Measurements from ENCODE around the gene RBM20.

Gene RBM20

DNA sequence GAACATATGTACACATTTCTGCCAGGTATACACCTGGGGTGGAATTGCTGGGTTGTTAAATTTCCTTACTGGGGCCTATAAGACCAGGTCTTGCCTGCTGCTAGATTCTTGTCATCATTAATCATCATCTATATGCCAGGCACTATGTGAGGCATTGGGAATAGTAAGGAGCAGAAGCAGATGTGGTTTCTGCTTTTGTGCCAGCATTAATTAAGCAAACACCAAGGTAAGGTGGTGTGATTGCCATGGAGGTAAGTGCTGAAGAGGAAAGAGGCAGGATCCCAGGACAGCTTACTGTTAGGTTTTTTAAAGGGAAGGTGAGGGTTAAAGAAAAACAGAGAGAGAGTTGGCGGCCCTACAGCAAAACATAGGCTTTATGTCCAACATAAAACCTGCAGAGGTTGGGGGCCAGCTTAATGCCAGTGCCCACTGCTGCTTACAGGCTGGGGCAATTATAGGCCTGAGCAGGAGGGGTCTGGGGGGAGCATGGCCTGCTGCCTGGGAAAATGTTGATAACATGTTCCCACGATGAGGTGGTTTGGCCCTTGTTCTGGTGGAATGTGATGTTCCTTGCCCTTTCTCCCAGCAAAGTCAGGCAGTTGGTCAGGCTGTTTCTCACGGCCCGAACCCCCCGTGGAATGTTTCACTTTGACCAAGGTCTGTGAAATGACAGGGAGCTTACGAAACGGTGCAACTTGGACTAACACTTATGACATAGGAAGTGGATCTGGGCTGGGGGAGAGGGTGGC, 93.9 kb downstream of the RBM20 start:
- no peak for DNase-seq (ENCODE audit: low spot score)

DNA sequence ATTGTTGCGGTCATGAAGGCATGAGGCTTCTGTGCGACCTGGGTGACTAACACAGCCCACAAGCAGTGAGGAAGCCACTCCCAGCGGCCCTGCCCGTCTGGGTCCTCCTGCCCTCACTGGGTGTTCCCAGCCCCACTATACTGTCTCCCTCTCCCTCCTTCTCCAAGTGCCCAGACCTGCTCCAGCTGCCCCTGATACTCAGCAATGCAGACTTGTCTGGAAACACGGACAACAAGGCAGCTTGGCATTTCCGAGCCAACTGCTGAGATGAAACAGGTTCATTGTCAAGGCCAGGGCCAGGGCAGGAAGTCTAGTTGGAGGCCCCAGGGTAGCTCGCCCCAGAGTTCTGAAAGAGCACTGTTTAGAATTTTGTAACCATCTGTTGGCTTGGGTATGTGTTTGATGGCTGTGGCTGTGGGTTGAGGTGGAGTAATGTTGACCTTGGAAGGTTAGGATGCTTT, 95.7 kb downstream of the RBM20 start:
- no peak for DNase-seq (ENCODE audit: low spot score)

DNA sequence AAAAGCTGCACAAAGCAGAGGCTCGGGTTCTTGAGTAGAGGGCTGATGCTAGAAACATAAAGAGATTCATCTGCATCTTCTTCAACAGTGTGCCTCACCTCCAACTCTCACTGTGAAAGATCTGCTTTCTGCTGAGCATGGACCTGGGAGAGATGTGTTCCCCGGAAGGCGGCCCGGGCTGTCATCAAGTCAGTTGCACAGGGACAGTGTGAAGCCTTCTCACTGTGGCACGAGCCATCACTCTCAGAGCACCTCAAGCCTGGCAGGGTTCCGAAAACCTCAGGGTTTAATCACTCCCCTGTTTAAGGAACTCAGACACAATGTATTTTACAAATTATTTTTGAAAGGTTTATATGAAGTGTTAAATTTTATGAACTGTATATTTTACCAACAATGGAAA, 98.7 kb downstream of the RBM20 start:
- no peak for DNase-seq (ENCODE audit: low spot score)

- DNase-seq (ENCODE audit: low spot score): no peak
These were observed 100.6 kb downstream of the RBM20 start for GRCh38 chr10:110744782-110745181.

GRCh38 chr10:110746254-110746826, 102.2 kb downstream of the RBM20 start:
- peak; percentile 70 for DNase-seq (ENCODE audit: low spot score)

DNA sequence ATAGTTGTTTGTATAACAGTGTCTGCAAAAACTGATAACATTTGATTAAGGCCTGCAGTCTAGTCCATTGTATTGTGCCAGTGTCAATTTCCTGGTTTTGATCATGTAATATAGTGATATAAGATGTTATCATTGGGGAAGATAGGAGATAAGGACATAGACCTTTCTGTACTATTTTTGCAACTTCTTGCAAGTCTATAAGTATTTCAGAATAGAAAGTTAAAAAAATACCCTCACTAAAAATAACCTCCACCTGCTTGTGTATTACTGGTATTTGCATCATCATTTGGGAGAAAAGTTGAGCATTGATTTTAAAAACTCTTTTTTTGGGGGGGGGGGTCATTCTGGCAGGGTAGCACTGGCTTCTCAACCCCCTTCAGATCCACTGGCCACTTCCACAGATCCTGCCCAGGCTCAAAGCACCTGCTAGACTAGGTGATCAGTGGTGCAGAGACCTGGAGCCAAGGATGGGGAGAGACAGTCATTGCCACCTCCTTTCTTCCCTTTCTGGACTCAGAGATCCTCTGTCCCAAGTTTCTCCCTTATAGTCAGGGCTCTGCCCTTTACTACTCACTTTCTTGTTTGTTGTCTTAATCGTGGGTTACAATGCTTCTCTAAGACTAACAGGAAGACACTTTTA, 103.0 kb downstream of the RBM20 start:
- DNase-seq (ENCODE audit: low spot score): no peak

- no peak for DNase-seq (ENCODE audit: low spot score)
These were observed 103.7 kb downstream of the RBM20 start for GRCh38 chr10:110747609-110748464.

DNA sequence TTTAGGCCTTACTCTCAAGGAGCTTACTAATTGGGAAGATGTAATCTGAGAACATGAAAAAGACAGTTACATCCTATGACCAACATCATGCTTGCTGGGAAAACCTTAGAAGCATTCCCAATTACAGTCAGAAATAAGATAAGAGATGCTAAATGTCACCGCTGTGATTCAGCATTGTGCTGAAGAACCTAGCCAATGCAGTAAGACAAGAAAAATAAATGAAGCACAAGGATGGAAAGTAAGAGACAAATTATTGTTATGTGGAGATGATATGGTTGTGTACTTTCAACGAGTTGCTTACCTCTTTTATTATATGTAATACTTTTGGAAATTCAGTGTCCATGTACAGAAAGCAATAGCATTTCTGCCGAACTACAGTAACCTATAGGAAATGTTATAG, 104.8 kb downstream of the RBM20 start:
- no peak for DNase-seq (ENCODE audit: low spot score)

DNA sequence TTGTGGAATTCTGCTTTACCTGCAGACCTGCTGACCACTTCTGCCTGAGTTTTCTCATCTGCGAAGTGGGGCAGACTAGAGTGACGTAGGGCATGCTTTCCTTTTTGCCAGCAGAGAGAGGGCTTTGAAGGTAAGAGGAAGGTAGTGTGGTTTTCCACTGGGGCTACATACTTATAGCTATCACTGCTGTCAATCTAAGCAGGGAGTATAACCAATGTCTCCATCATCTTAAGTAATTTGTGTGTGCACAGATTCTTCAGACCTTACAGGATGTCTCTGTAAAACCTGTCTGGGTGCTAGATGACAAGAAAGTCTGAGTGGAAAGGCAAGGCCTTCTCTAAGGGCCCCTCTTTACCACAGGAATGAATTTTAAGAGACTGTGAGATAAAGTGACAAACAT, 106.8 kb downstream of the RBM20 start:
- no peak for DNase-seq (ENCODE audit: low spot score)

DNA sequence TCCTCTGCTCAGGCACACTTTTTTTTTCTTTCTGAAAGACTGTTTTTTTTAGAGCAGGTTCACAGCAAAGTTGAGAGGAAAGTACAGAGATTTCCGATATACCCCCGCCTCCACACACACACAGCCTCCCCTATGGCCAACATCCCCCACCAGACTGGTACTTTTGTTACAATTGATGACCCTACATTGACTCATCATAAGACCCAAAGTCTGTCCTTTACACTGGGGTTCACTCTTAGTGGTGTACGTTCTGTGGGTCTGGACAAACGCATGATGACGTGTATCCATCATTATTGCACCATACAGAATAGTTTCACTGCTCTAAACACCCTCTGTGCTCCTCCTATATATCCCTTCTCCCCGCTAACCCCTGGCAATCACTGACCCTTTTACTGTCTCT, 107.7 kb downstream of the RBM20 start:
- no peak for DNase-seq (ENCODE audit: low spot score)

DNA sequence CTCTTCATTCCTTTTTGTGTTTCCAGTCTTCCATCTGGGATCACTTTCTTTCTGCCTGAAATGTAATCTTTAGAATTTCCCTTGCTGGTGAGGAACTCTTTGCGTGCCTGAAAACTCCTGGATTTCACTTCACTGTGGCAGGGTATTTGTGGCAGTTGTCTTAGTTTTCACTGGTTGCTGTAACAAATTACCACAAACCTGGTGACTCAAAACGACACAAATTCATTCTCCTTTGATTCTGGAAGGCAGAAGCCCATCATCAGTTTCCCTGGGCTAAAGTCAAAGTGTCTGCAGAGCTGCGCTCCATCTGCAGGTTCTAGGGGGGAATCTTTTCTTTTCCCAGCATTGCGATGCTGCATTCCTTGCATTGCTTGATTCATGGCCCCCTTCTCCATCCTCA, 109.3 kb downstream of the RBM20 start:
- no peak for DNase-seq (ENCODE audit: low spot score)

- DNase-seq (ENCODE audit: low spot score): no peak
These were observed 110.4 kb downstream of the RBM20 start for GRCh38 chr10:110754375-110755105.

DNA sequence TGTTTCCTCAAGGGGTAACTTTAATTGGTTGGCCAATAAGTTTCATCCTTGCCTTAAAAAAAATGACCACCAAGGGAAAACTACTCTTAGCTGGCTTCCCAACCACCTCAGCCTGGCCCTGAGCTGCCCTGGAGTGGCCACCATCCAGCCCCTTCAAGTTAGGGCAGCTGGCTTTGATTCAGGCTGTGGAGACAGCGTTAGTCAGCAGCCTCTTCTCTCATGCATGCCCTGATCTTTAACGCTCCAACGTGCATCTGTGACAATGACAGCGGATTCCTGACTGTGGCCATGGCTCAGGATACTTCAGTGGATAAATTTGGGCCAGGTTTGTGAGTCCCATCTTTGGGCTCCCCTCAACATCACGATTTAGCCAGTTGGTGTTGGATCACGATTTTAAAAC, 111.6 kb downstream of the RBM20 start:
- no peak for DNase-seq (ENCODE audit: low spot score)

- no peak for DNase-seq (ENCODE audit: low spot score)
These were observed 112.7 kb downstream of the RBM20 start for GRCh38 chr10:110756876-110757275.

- DNase-seq (ENCODE audit: low spot score): no peak
These were observed 113.5 kb downstream of the RBM20 start for GRCh38 chr10:110757586-110757985.

DNA sequence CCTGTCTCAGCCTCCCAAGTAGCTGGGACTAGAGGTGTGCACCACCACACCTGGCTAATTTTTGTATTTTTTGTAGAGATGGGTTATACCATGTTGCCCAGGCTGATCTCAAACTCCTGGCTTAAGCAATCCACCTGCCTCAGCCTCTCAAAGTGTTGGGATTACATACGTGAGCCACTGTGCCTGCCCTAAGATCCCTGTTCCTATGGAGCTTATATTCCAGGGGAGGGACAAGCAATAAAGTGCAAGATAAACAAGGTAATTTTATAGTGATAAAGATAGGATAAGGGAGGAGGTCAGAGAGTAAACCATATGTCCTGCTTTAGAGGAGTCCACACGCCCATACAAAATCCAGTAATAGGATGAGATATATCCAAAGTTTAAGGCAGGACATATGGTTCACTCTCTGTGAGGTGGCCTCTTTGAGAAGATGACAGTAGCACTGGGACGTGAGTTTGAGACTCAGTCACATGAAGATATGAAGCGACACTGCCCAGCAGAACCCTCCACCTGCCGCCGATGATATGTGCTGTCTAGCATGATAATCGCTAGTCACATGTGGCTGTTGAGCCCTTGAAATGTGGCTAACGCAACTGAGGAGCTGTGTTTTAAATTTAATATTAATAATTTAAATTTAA, 114.1 kb downstream of the RBM20 start:
- no peak for DNase-seq (ENCODE audit: low spot score)

GRCh38 chr10:110758898-110759297, 114.8 kb downstream of the RBM20 start:
- no peak for DNase-seq (ENCODE audit: low spot score)

DNA sequence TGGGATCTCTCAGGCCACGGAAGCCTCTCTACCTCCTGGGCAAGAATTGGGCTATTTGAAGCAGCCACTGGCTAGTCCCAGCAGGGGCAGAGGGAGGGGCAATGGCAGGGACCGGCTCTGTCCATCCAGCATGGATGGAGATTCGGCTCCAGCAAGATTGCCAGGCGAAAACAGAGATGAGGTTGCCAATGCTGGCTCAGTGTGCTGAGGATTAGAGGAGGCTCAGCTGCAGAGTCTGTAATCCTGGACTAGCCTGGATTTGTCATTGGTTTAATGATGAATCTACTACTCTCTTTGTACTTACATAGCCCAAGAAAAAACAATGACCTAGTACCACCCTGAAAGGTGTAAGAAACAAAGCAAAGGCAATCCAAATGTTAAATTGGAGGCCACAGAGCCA, 115.4 kb downstream of the RBM20 start:
- DNase-seq (ENCODE audit: low spot score): no peak

DNA sequence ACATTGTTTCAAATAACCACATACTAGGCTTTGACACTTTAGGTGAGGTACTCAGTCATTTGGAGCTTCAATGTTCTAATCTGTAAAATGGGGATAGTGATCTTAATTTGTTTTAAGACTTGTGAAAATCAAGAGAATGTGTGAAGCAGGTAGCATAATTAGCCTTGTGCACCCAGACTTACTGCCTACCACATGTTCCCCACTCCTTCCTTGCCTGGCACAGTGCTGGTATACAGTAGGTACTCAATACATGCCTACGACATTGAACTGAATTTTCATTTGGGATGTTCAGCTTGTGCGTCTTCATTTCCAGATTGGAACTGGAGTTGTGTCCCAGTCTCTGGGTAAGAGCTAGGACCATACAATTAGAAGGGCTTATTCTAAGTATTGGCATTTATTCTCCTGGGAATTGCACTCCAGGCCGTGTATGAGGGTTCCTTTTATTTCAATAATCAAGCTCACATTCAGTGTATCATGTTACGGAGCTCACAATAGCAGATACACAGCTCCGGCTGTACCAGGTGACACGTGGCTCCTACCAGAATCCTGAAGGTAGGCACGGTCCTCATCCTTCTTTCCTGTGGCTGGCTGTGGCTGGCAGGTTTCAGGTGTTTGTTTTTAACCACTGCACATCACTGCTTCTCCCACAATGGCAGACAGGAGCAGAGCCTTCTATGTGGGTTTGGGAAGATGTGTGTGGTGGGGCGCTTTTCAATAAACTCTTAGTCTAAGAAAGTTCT, 118.1 kb downstream of the RBM20 start:
- DNase-seq (ENCODE audit: low spot score): no peak

DNA sequence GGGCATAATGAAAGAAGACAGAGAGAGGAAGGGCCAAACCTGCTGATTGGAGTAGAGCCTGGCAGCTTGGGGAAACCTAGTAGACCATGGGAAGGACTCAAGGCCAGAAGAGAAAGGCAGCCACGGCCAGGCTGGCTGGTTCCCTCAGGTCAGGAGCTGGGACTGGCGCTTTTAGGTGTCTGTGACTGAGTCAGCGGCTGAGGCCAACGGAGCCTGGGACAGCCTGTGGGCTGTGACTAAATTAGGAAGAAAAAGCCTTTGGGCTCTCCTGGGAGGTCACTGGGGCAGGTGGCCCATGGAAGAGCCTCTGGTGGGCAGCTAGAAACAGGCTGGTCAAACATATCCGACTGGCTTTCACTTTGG, 118.7 kb downstream of the RBM20 start:
- DNase-seq (ENCODE audit: low spot score): no peak

DNA sequence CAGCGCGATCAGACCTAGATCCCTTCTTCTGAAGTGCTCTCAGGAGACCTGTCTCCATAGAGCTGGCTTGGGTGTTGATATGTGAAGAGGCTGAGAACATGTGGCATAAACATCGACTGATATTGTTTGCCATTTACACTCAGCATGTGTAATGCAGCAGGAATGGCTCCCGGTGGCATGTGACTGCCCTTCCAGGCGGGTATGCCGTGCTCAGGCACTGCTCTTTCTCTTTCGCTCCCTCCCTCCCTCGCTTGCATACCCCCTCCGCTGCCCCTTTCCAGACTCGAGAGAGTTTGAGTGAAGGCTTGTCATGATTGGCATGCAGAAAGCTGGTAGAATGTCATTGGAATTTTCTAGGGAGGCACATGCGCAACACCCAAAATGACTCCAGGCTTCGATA, 120.2 kb downstream of the RBM20 start:
- no peak for DNase-seq (ENCODE audit: low spot score)
